Right ventricle myocardium inferior (tissue), 1 donor: ENCODE results near the gene PBX1. TPM values are rescaled to one million over a fixed set of nuclear protein-coding genes. Genes with fewer than 3 reads are reported as not detected.
"Not testable (repeated sequence)": the region's sequence is repeated elsewhere in the genome, so short reads cannot be mapped to it uniquely, and the experiment has no call there.

Source experiments
- ATAC-seq: fragments of 200-7000 bp; cut with Tn5 transposase; one replicate; pipeline ENCODE4 v1.9.1; 2020; ENCODE audit warnings: mild to moderate bottlenecking, moderate library complexity
- DNase-seq: peaks from one replicate; pipeline ENCODE4 v3.0.0; 2021; ENCODE audit errors: missing footprints
- intact Hi-C: fragments of 100-400 bp; cut with DNase I; formaldehyde crosslinking; loops from one replicate; pipeline ENCODE4 v1.11.0; 2022
- long read RNA-seq: library from polyadenylated mRNA; unstranded; transcript quantifications from one replicate; pipeline ENCODE4 v2.0.0, GENCODE V29; 2021
- total RNA-seq: library from RNA; stranded (reverse); fragmentation: NEBNext Ultra II Directional; extraction: Animal tissue kit (Norgen Biotek cat#: 25700); gene quantifications from one replicate; pipeline ENCODE4 v1.2.1, GENCODE V29; 2021
- donor health status: DM: no; HTN: yes; CAD: no; lungs with severe emphysema.

The PBX1 gene
- 78.8 TPM for total RNA-seq
- long read RNA-seq, partial matches to known transcripts: 0 of 4 reads
- long read RNA-seq, other reads (novel, unspliced or antisense): 4 of 4 reads

DNA sequence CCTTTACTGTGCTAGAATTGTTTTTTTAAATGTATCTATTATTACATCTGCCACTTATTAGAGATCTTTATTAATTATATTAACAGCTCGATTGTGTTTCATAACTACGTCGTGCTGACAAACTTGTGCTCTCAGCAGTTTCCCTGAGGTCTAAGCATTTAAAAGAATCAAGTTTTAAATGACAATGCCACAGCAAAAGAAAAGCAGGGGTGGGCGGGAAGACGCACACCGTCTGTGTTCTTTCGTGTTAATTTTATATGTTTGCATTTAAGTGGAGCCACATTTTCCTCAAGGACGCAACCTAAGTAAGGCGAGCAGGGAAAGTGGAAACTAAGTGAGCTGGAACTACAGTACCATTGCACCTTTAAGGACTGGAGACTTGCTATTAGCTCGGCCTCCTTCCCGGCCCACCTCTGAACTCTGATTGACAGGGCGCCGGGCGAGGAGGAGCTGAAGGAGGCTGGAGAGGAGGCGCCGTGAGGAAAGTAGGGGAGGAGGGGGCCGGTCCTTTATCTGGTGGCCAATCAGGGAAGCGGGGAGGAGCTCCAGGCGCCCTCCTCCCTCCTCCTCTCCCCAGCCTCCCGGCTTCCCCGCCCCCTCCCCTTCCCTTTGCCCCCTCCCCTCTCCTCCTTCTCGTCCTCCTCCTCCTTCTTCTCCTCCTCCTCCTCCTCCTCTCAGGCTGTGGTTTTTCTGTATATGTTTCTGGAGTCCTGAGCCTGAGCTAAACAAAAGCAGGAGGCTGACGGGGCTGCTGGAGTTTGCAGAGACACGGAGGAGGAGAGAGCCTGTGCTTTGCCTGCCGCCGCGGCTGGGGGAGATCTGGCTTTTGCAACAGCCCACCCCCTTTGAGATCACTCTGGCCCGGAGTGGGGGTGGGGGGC is at the start of gene PBX1:
TSS of gene PBX1 (plus strand) at position 724 of the 881 bp plus-strand sequence.
- intact Hi-C loops: loop anchor here (2.0 kb wide), 1 partner anchor 354 kb away; no protein-coding TSS in a partner anchor
- ATAC-seq (peak; percentile 99), DNase-seq (peak; percentile 98)

DNA sequence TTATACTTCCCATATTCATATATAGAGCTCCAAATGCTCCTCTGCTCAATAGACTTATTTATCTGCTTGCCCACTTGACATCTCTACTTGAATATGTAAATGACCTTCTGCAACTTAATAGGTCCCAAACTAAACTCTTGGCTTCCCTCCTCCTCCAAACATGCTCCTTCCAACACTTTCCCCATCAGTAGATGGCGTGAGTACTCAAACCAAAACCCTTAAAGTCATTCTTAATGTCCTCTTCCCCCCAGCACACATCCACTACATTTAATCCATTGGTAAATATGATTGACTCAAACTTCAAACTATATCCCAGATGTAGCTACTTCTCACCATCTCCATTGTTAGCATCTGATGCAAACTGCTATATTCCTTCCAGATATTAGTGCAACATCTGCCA is 48.5 kb upstream of the PBX1 start:
- intact Hi-C loops: no loop called here
- DNase-seq: no peak
- no peak for ATAC-seq

DNA sequence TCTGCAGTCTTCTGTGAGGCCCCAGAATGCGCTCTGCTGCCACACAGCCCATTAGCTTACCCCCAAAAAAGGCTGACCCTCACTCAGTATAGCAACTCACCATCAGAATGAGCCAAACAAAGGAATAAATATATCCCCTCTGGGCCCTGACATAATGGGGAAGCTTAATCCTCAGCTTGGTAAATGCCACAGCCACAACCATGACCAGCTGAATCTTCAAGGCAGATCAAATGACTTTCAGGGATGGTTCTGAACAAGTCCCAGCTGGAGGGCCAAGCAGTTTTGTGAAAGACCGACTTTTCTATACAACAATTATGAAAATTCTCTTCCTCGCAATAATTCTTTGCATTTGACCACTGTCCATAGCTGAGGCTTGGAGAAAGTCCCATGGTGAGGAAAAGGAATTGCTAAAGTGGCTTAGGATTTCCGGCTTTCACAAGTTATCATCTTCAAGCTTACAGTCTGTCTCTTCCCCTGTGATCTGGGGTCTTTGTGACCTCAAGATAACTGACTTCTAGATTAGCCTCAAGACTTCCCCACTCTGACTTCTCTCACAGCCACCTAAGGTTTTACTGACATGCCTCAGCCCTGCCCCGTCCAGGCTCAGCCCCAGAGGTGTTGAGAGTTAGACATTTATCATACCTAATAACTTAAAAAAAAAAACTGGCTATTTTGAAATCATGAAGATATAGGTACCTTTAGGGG is 47.8 kb upstream of the PBX1 start:
- ATAC-seq (no peak), DNase-seq (no peak)
- intact Hi-C loops: no loop called here

DNA sequence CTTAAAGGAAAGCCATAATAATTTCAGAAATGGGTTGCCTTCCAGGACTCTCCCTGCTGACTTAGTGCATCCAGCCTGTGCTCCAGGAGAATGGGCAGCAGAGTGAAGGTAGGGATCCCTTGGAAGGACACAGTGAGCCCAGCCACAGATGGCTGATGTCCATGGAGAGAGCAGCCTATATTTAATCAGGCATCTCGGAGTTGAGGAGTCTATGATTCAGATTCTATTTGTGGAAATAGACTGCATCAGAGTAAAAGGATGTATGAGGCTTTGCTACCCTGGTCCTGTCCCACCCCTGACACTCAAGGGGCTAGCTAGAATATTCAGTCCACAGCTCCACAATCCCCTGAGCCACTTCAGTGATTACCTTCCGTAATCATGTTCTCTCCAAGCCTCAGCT is 43.8 kb upstream of the PBX1 start:
- intact Hi-C loops: no loop called here
- DNase-seq (no peak), ATAC-seq (peak; percentile 67)

DNA sequence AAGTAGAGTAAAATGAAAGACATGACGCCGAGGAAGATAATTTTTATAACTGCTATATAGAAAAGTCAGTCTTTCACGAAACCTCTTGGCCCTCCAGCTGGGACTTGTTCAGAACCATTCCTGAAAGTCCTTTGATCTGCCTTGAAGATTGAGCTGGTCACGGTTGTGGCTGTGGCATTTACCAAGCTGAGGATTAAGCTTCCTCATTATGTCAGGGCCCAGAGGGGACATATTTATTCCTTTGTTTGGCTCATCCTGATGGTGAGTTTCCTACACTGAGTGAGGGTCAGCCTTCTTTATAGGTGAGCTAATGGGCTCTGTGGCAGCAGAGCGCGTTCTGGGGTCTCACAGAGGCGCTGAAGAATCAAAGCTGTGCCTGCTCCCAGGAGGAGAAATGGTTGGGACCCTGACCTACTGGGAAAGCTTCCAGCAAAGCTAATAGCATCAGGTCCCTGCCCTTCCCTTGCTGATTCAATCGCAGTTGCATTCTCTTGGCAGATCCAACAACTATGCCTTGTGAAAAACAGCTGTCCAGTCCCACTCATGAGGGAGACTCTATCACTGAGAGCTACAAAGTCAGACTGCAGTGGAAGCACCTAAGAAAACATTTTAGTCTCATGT is 43.2 kb upstream of the PBX1 start:
- ATAC-seq (no peak), DNase-seq (no peak)
- intact Hi-C loops: no loop called here

DNA sequence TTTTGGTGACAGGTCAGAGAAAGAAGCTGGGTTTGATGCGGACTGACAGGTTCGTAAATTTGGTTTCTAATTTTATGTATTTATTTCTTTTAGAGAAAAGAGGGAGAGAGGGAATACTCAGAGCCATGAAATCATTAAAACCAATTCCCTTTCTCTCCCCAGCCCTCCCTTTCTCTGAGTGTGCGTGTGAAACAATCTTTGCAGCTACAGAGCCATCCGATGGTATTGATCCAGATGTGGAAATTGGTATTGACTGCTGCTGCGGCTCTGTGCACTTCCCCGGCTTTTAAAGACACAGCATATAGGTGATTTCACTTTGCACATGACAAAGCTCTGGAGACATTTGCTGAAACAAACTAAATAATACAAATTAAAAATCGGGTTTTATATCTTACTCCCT is 42.4 kb upstream of the PBX1 start:
- intact Hi-C loops: no loop called here

DNA sequence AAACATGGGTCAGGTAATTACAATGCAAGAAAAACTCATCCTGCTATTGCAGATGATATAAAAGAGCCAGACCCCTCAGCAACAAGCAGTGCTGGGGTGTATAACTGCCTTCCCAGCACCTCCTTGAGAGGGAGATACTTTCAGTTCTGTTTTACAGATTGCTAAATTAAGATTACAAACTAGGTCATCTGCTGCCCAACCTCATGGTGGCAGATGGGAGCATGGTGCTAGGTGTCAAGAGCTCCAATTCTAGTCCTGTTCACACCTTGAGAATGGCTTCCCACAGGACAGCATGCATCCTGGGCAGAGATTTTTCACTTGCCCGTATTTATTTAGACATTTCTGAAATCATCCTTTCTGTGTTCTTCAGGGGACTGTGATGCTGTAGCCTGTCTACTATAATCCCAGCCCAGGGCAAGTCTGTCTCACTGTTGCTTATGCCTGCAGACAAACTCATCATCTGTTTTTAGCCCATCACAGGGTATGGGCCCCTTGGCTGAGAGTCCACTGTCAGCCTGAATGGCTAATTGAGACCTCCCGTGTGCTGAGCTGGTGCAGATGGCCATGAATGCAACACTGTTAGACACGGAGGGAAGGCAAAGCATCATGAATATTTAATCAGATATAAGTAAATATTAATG is 40.2 kb upstream of the PBX1 start:
- DNase-seq (no peak), ATAC-seq (no peak)
- intact Hi-C loops: no loop called here

More for the DNA sequence above, 42.4 kb upstream of the PBX1 start:
- DNase-seq (no peak), ATAC-seq (no peak)

DNA sequence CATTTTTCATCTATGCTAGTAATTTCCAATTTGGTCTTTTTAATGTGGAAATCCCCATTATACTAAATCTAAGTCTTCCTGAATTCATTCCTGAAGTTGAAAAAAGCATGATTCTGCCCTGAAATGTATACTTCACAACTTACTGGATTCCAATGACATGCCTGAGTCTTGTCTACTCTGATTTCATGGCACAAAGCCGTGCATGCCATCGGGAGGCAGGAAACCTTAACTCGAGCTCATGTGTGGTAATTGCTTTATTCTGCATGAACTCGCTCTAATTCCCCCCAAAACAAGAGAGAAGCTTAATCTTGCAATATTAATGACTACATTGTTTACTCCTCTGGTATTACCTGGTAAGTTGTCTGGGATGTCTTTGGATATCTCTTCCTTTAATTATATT is 39.6 kb upstream of the PBX1 start:
- intact Hi-C loops: no loop called here
- no peak for ATAC-seq

DNA sequence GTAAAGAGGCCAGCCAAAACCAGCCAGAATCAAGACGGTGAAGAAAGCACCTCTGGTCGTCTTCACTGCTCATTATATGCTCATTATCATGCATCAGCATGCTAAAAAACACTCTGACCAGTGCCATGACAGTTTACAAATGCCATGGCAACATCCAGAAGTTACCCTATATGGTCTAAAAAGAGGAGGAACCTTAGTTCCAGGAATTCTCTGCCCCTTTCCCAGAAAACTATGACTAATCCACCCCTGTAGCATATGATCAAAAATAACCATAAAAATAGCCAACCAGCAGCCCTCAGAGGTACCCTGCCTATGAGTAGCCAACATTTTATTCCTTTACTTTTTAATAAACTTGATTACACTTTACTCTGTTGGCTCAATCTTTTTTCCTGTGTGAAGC is 34.2 kb upstream of the PBX1 start:
- no peak for ATAC-seq
- intact Hi-C loops: no loop called here
- no peak for DNase-seq

More for the DNA sequence above, 39.6 kb upstream of the PBX1 start:
- no peak for DNase-seq

DNA sequence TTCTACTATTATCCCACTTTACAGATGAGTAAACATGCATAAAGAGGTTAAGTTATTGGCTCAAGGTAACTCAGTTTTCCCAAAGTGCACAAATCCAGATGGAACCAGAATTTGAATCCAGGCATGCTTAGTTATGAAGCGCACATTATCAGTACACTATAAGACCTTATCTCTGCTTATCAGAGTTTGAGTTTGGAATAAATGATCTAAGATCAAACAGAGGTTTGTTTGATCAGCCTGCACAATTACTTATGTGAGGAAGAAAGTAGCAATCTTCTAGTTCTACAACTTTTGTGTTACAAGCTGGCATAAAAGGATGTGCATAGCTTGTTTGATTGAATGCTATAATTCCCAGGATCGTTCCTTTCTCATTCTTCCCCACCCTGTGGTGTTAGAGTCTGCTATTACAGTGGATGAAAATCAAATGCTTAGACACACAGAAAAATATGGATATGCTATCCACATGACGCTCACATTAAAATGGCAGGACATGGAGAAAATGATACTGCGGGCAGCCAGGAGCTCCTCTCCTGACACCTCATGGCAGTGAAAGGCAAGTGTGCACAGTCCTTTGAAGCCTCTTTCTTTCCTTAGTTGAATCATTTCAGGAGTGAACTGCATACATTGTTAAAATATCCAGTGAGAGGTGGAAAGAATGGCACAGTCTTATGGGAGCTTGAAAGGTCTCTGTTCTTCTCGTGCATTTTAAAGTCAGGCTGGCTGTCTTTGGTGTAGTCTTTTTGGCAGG is 23.9 kb upstream of the PBX1 start:
- no peak for DNase-seq
- peak; percentile 44 for ATAC-seq
- intact Hi-C loops: no loop called here

DNA sequence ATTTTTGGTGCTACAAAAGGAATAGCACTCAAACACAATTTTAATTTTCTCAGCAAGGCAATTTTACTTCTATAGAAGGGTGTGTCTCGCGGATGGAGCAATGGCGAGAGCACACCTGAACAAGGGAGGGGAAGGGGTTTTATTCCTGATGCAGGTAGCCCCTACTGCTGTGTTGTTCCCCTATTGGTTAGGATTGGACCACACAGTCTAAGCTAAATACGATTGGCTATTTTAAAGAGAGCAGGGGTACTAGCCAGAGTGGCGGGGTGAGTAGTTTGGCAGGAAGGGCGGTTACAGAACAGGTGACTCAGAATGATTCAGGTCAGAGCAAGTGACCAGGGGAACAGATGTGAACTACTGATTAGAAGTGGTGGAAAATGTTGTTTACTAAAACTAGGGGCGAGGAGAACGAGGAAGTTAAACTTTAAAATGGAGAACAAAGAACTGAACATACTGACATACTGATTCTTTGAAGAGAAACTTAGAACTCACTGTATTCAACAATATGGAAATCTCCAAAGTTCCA is 6.5 kb upstream of the PBX1 start:
- DNase-seq, ATAC-seq, intact Hi-C loops: not testable (repeated sequence)

DNA sequence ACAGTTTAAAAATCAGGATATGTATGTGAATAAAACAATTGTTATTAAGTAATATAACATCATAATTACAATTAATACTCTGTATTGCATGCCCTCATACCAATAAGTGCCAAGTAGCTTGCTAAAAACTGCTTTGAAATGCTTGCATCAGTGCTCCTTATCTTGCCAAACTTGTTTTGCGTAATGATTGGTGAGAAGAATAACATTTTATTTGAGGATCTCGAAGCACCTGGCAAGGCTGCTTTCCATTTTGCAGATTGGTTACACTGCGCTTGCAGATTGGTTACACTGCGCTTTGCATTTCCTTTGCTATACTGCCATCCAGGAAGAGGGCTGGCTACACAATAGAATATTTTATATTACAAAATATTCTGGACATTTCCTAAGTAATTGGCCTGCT is 1.7 kb upstream of the PBX1 start:
- ATAC-seq (no peak), DNase-seq (no peak)
- intact Hi-C loops: no loop called here

DNA sequence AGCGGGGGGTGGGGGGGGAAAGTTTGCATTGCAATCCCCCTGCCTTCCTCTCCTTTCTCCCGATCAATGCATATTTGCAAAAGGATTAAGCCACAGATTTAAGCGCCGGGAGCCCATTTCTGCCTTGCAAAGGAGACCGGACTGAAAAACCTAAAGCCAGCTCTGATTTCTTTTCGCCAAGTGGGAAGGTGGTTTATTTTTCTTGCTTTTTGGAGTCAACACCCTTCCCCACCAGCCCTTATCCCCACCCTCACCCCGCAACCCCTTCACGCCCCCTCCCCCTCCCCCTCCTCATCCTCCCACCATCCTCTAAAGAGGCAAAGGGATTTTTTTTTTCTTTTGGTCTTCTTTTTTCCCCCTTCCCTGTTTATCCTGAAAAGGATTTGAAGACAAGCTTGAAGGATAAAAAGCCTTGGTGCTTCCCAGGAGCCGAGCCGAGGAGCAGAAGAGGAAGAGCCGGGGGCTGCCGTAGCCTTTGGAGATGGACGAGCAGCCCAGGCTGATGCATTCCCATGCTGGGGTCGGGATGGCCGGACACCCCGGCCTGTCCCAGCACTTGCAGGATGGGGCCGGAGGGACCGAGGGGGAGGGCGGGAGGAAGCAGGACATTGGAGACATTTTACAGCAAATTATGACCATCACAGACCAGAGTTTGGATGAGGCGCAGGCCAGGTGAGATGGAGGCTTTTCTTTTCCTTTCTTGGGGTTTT is 513 bp downstream of the PBX1 start:
- intact Hi-C loops: loop anchor here (2.0 to 5.0 kb wide), 3 partner anchors 53 to 353 kb away; no protein-coding TSS in a partner anchor
- DNase-seq (no peak), ATAC-seq (peak; percentile 20)

DNA sequence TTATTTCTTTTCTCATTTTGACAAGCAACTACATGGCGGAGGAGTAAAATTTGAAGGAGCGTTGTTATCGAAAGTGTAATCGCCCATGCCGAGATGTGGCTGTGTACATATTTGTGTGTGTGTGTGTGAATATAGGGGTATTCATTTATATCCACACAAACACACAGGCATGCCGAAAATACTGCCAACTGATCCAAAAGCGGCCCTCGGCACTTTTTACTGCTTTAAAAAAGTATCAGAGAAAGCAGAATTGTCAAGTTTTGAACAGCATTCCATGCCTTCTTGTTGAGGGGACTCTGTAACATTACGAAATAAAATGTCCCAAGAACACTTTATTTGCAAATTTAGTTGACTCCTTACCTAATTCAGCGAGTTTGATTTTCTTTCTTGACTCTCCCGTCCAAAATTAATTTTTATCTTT is 1.1 kb downstream of the PBX1 start:
- ATAC-seq (no peak), DNase-seq (no peak)
- intact Hi-C loops: loop anchor here (5.0 kb wide), 2 partner anchors 52 to 147 kb away; no protein-coding TSS in a partner anchor

DNA sequence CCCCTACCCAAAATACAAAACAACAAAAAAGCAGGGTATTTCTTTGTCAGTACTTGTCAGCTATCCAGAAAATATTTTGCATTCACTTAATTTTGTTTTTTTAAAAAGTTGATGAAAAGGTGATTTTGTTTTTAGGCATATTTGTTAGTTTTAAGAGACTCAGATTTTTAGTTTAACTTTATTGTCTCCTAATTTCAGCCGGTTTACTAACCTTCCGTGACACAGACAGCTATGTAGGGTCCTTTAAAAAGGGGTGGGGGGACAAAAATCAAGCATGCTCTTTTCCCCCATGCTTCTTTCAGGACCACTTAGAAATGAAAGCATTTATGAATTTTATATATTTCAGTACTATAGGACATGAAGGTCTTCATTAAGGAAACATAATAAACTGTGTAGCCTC is 1.6 kb downstream of the PBX1 start:
- DNase-seq: no peak
- ATAC-seq: no peak
- intact Hi-C loops: loop anchor here (5.0 kb wide), 2 partner anchors 52 to 147 kb away; no protein-coding TSS in a partner anchor

DNA sequence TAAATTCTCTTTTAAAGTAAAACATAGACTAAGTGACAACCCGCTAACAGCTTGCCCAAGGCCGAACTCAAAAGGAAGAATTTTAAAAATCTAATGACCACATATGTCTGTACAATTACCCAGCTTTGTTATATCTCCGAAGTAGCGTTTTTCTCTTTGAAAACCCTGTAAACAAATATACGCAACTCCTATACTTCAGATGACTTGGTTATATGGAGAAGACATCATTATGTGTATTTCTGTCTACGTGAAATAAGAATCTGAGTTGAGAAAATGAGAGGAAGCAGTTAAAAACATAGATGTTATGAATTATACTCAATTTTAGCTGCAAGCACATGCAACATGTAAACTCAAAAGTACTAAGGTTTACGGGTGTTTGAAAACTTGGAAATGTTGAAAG is 2.0 kb downstream of the PBX1 start:
- intact Hi-C loops: loop anchor here (5.0 kb wide), 2 partner anchors 51 to 146 kb away; no protein-coding TSS in a partner anchor
- DNase-seq (no peak), ATAC-seq (no peak)

DNA sequence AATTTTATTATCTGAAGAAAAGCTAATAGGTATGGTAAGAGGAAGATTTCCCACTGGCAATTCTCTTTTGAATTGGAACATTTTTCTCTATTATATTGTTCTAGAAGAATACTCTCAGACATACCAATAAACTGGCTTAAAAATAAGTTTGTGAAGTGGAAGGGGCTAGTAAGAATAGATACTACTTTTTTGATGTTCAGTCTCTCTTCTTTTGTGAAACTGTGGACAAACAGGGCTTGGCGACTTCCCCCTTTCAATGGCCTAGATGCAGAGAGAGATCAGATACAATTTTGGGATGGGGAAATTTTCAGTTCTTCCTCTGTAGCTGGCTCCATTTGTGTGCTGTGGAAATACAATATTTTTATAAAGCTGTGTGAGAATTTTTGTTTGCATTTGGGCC is 2.5 kb downstream of the PBX1 start:
- ATAC-seq: no peak
- intact Hi-C loops: loop anchor here (5.0 kb wide), 2 partner anchors 51 to 146 kb away; no protein-coding TSS in a partner anchor

More for the DNA sequence above, 2.5 kb downstream of the PBX1 start:
- DNase-seq: no peak
